Measurements from ENCODE around the gene SMYD4. TPM values are rescaled to one million over a fixed set of nuclear protein-coding genes. Genes with fewer than 3 reads are reported as not detected.
"Not testable (repeated sequence)": the region's sequence is repeated elsewhere in the genome, so short reads cannot be mapped to it uniquely, and the experiment has no call there.

SMYD4 gene
- total RNA-seq, 1 experiment from 2014 or later: 9.3 TPM

- Histone ChIP-seq H3K36me3 (ENCODE audit: low read depth, low read length) (no peaks in the 10 kb centered on the region), H3K27me3 (ENCODE audit: low read length) (no peaks in the 10 kb centered on the region)
- intact Hi-C loops (cut with micrococcal nuclease): no loop called here
Measured at GRCh38 chr17:1861391-1862010, 31.8 kb upstream of the SMYD4 start.

DNA sequence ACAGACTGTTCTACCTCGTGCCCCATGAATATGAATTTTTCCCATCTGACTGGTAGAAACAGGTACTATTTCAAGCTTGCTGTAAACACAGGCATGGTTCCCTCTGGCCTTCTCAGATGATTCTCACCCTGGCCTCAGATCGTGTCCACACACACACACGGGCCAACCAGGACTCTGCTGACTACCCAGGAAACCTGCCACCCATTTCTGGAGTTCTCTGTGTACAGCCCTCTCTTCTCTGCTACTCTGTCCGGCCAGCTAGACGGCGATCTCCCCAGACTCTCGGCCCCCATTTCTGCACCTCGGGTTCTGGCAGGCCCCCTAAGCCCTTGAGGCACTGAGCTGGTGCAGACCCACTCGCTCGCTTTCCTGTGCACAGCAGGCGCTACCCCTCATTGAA is 31.3 kb upstream of the SMYD4 start:
- no peak overlapping the region for H3K4me3 ChIP-seq (ENCODE audit: low read length)
- TF ChIP-seq, protein P1, sequence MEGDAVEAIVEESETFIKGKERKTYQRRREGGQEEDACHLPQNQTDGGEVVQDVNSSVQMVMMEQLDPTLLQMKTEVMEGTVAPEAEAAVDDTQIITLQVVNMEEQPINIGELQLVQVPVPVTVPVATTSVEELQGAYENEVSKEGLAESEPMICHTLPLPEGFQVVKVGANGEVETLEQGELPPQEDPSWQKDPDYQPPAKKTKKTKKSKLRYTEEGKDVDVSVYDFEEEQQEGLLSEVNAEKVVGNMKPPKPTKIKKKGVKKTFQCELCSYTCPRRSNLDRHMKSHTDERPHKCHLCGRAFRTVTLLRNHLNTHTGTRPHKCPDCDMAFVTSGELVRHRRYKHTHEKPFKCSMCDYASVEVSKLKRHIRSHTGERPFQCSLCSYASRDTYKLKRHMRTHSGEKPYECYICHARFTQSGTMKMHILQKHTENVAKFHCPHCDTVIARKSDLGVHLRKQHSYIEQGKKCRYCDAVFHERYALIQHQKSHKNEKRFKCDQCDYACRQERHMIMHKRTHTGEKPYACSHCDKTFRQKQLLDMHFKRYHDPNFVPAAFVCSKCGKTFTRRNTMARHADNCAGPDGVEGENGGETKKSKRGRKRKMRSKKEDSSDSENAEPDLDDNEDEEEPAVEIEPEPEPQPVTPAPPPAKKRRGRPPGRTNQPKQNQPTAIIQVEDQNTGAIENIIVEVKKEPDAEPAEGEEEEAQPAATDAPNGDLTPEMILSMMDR (conservative IDR thresholded peaks at IDR 0.05; ENCODE audit: low read depth, low read length): no peak
- TF ChIP-seq EZH2phosphoT487 (IDR thresholded peaks at IDR 0.05; ENCODE audit: borderline replicate concordance, low read length): no peak
- no peaks in the 10 kb centered on the region for H3K27me3 ChIP-seq (ENCODE audit: low read length)
- H4K20me1 ChIP-seq (ENCODE audit: low read length): no peaks in the 10 kb centered on the region
- no peak overlapping the region for H3K9ac ChIP-seq (ENCODE audit: low read length)
- H3K9me2 ChIP-seq (replicated peaks; ENCODE audit: low read length): no peaks in the 10 kb centered on the region
- ChIA-PET POLR2A (ENCODE audit: unreplicated experiment) (no interaction called here), CTCF (no interaction called here)
- no TSS peak for BruUV-seq (replicated peaks)
- no peak overlapping the region for H2AFZ ChIP-seq (ENCODE audit: low read length)
- intact Hi-C loops (cut with micrococcal nuclease): no loop called here
- ATAC-seq (no peak), DNase-seq (no peak)
- H3K36me3 ChIP-seq (ENCODE audit: low read depth, low read length): no peaks in the 10 kb centered on the region
- H3K27ac ChIP-seq (ENCODE audit: low read length): no peak overlapping the region
- H3K4me1 ChIP-seq (ENCODE audit: insufficient read depth, low read length): no peaks in the 10 kb centered on the region
- H3K9me3 ChIP-seq (ENCODE audit: low read length): no peaks in the 10 kb centered on the region
- H3K4me2 ChIP-seq (ENCODE audit: low read length): no peak overlapping the region
- H3K79me2 ChIP-seq (ENCODE audit: low read length): no peaks in the 10 kb centered on the region
- no peaks in the 10 kb centered on the region for H3F3A ChIP-seq (ENCODE audit: low read length, unreplicated experiment)

More at GRCh38 chr17:1861391-1862010, 31.8 kb upstream of the SMYD4 start:
- Histone ChIP-seq H3K4me2 (ENCODE audit: low read length) (no peak overlapping the region), H3K27ac (ENCODE audit: low read length) (no peak overlapping the region), H2AFZ (ENCODE audit: low read length) (no peak overlapping the region), H3K4me3 (ENCODE audit: low read length) (no peak overlapping the region), H3K79me2 (ENCODE audit: low read length) (no peaks in the 10 kb centered on the region), H3K9me3 (ENCODE audit: low read length) (no peaks in the 10 kb centered on the region), H3K4me1 (ENCODE audit: insufficient read depth, low read length) (no peaks in the 10 kb centered on the region), H3K9ac (ENCODE audit: low read length) (no peak overlapping the region), H3F3A (ENCODE audit: low read length, unreplicated experiment) (no peaks in the 10 kb centered on the region), H4K20me1 (ENCODE audit: low read length) (no peaks in the 10 kb centered on the region), H3K9me2 (replicated peaks; ENCODE audit: low read length) (no peaks in the 10 kb centered on the region)
- ChIA-PET POLR2A (ENCODE audit: unreplicated experiment) (no interaction called here), CTCF (no interaction called here)
- BruUV-seq (replicated peaks): no TSS peak
- TF ChIP-seq EZH2phosphoT487 (IDR thresholded peaks at IDR 0.05; ENCODE audit: borderline replicate concordance, low read length): no peak
- TF ChIP-seq, protein P1 (conservative IDR thresholded peaks at IDR 0.05; ENCODE audit: low read depth, low read length): no peak
- no peak for TF ChIP-seq EZH2 (IDR thresholded peaks at IDR 0.05; ENCODE audit: low read length, unreplicated experiment)
- ATAC-seq (no peak), DNase-seq (no peak)

DNA sequence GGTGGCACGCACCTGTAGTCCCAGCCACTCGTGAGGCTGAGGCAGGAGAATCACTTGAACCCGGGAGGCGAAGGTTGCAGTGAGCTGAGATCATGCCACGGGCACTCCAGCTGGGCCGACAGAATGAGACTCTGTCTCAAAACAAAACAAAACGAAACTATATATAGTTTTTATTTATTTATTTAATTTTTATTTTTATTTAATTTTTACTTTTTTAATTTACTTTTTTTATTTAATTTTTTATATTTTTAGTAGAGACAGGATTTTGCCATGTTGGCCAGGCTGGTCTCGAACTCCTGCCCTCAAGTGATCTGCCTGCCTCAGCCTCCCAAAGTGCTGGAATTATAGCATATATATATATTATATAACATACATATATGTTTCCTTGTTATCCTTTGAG is 26.8 kb upstream of the SMYD4 start:
- H3K79me2 ChIP-seq (ENCODE audit: low read length); ATAC-seq; BruUV-seq (replicated peaks); intact Hi-C loops (cut with micrococcal nuclease); DNase-seq; H3K9me3 ChIP-seq (ENCODE audit: low read length); H3K4me2 ChIP-seq (ENCODE audit: low read length); POLR2A ChIA-PET (ENCODE audit: unreplicated experiment); H3F3A ChIP-seq (ENCODE audit: low read length, unreplicated experiment); H3K9ac ChIP-seq (ENCODE audit: low read length); H3K27ac ChIP-seq (ENCODE audit: low read length); CTCF ChIA-PET; H2AFZ ChIP-seq (ENCODE audit: low read length); H3K9me2 ChIP-seq (replicated peaks; ENCODE audit: low read length); H4K20me1 ChIP-seq (ENCODE audit: low read length); H3K4me1 ChIP-seq (ENCODE audit: insufficient read depth, low read length); H3K4me3 ChIP-seq (ENCODE audit: low read length); H3K27me3 ChIP-seq (ENCODE audit: low read length): not testable (repeated sequence)
- H3K36me3 ChIP-seq (ENCODE audit: low read depth, low read length): peaks cover 13% of the 10 kb centered on the region; the same call in 1 of the 2 replicates

All from PC-3 (cell line).